Measurements from ENCODE around the gene HOXA6.

GRCh38 chr7:27176524-27176845, 28.9 kb upstream of the HOXA6 start:
- TF ChIP-seq CTCF (IDR thresholded peaks at IDR 0.05) = no peak
- TF ChIP-seq POLR2A (IDR thresholded peaks at IDR 0.05) = no peak

All from heart left ventricle (tissue), 13 donors.